DND-41 (cell line): ENCODE measurements around the gene PHACTR3.

Experiments
- ATAC-seq: fragments of 200-7000 bp; cut with Tn5 transposase; 3 replicates; pipeline ENCODE4 v1.9.1; 2021; ENCODE audit warnings: low read depth; ENCODE audit not compliant: insufficient read depth
- DNase-seq: peaks from one replicate; pipeline ENCODE4 v3.0.0-alpha.2; 2020
- H2AFZ ChIP-seq: 2 replicates; pipeline ENCODE4 v1.6.0; 2012; ENCODE audit warnings: low read depth, low read length
- H3K27ac ChIP-seq: 2 replicates; pipeline ENCODE4 v1.5.1; 2012; ENCODE audit warnings: low read length, inconsistent platforms
- H3K27me3 ChIP-seq: fragments of 200-600 bp; sonication (generic); 2 replicates; pipeline ENCODE4 v1.6.0; 2012; ENCODE audit warnings: low read length, mild to moderate bottlenecking, inconsistent platforms; ENCODE audit not compliant: insufficient read depth, poor library complexity
- H3K36me3 ChIP-seq: 2 replicates; pipeline ENCODE4 v1.5.1; 2012; ENCODE audit warnings: low read length, inconsistent platforms; ENCODE audit not compliant: insufficient read depth
- H3K4me1 ChIP-seq: 2 replicates; pipeline ENCODE4 v1.5.1; 2012; ENCODE audit warnings: mild to moderate bottlenecking, low read length; ENCODE audit not compliant: insufficient read depth
- H3K4me2 ChIP-seq: 2 replicates; pipeline ENCODE4 v1.6.0; 2012; ENCODE audit warnings: mild to moderate bottlenecking, moderate library complexity, low read length, inconsistent platforms; ENCODE audit not compliant: insufficient read depth
- H3K4me3 ChIP-seq, 2 experiments: fragments of 200-600 bp in 1 of 2; shearing (Covaris generic) in 1 of 2; 2 replicates each; pipeline ENCODE4 v1.5.1; 2012 to 2016; ENCODE audit warnings: inconsistent platforms in 2 of 2, low read length in 2 of 2, mild to moderate bottlenecking in 2 of 2, low read depth in 1 of 2, moderate library complexity in 1 of 2
- H3K79me2 ChIP-seq: 2 replicates; pipeline ENCODE4 v1.6.0; 2012; ENCODE audit warnings: low read length, inconsistent platforms; ENCODE audit not compliant: insufficient read depth
- H3K9ac ChIP-seq: 2 replicates; pipeline ENCODE4 v1.6.0; 2012; ENCODE audit warnings: low read depth, mild to moderate bottlenecking, inconsistent platforms, low read length, moderate library complexity
- H3K9me3 ChIP-seq: 2 replicates; pipeline ENCODE4 v1.5.1; 2012; ENCODE audit warnings: low read length, moderate library complexity, mild to moderate bottlenecking, inconsistent platforms; ENCODE audit not compliant: insufficient read depth, severe bottlenecking
- H4K20me1 ChIP-seq: 2 replicates; pipeline ENCODE4 v1.6.0; 2012; ENCODE audit warnings: low read length; ENCODE audit not compliant: insufficient read depth
- EZH2 ChIP-seq: IDR thresholded peaks from 3 replicates; pipeline ENCODE4 v1.6.1; 2012; ENCODE audit warnings: borderline replicate concordance, low read depth, mild to moderate bottlenecking, moderate library complexity, low read length, inconsistent platforms; ENCODE audit not compliant: severe bottlenecking
- TF ChIP-seq, protein P1 (sequence below): IDR thresholded peaks from 2 replicates; pipeline ENCODE4 v1.5.1; 2012; ENCODE audit warnings: borderline replicate concordance, low read length, moderate library complexity, mild to moderate bottlenecking; ENCODE audit not compliant: poor library complexity, severe bottlenecking; ENCODE audit errors: extremely low read depth

PHACTR3 gene

GRCh38 chr20:59604741-59605600, 631 bp downstream of the PHACTR3 start:
- Histone ChIP-seq H3K9me3 (no peaks in the 10 kb centered on the region), H3K27ac (no peak overlapping the region), H3K27me3 (peaks cover 28% of the 10 kb centered on the region), H3K9ac (no peak overlapping the region), H3K36me3 (no peaks in the 10 kb centered on the region), H3K4me2 (no peak overlapping the region), H4K20me1 (peaks cover 12% of the 10 kb centered on the region; the same call in 1 of the 2 replicates), H3K4me3 (no peak overlapping the region), H3K4me1 (no peaks in the 10 kb centered on the region), H3K79me2 (no peaks in the 10 kb centered on the region), H2AFZ (no peak overlapping the region)
- TF ChIP-seq, protein P1, sequence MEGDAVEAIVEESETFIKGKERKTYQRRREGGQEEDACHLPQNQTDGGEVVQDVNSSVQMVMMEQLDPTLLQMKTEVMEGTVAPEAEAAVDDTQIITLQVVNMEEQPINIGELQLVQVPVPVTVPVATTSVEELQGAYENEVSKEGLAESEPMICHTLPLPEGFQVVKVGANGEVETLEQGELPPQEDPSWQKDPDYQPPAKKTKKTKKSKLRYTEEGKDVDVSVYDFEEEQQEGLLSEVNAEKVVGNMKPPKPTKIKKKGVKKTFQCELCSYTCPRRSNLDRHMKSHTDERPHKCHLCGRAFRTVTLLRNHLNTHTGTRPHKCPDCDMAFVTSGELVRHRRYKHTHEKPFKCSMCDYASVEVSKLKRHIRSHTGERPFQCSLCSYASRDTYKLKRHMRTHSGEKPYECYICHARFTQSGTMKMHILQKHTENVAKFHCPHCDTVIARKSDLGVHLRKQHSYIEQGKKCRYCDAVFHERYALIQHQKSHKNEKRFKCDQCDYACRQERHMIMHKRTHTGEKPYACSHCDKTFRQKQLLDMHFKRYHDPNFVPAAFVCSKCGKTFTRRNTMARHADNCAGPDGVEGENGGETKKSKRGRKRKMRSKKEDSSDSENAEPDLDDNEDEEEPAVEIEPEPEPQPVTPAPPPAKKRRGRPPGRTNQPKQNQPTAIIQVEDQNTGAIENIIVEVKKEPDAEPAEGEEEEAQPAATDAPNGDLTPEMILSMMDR = no peak
- TF ChIP-seq EZH2 = no peak
- ATAC-seq = no peak
- no peak for DNase-seq

GRCh38 chr20:59605601-59606364, 1.4 kb downstream of the PHACTR3 start:
- no peak for DNase-seq
- Histone ChIP-seq H4K20me1 (peaks cover 12% of the 10 kb centered on the region; the same call in 1 of the 2 replicates), H3K79me2 (no peaks in the 10 kb centered on the region), H3K27me3 (peaks cover 28% of the 10 kb centered on the region), H3K4me3 (no peak overlapping the region), H3K36me3 (no peaks in the 10 kb centered on the region), H3K27ac (no peak overlapping the region), H3K9ac (no peak overlapping the region), H3K4me2 (no peak overlapping the region), H3K9me3 (no peaks in the 10 kb centered on the region), H3K4me1 (no peaks in the 10 kb centered on the region), H2AFZ (no peak overlapping the region)
- TF ChIP-seq, protein P1 = no peak
- TF ChIP-seq EZH2 = no peak
- ATAC-seq = no peak

DNA sequence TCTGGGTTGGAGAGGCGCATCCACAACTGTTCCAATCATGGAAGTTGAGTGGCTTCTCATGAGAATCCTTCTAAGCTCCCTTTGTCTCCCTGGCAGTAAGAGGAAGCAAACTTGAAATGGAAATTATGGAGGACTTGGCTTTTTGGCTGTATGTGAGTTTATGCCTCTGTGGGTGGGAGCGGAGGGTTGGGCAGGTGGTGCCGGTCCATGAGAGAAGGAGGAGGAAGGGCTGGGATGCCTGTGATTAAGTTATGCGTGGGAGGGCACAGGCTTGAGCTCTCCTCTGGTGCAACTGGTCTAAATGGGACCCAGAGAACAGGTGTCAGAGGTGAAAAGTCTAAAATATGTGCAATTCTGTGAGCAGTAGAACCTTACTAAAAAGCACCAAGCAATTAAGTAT, 2.2 kb downstream of the PHACTR3 start:
- H3K4me1 ChIP-seq = no peaks in the 10 kb centered on the region
- ATAC-seq = no peak
- peaks cover 22% of the 10 kb centered on the region for H3K27me3 ChIP-seq
- H3K4me2 ChIP-seq = no peak overlapping the region
- no peak overlapping the region for H3K27ac ChIP-seq
- no peak overlapping the region for H3K4me3 ChIP-seq
- H3K9ac ChIP-seq = no peak overlapping the region
- H3K79me2 ChIP-seq = no peaks in the 10 kb centered on the region
- H3K36me3 ChIP-seq = no peaks in the 10 kb centered on the region
- H3K9me3 ChIP-seq = no peaks in the 10 kb centered on the region
- H2AFZ ChIP-seq = no peak overlapping the region
- DNase-seq = no peak
- H4K20me1 ChIP-seq = peaks cover 12% of the 10 kb centered on the region
- no peak for TF ChIP-seq EZH2
- TF ChIP-seq, protein P1 = no peak
